ENCODE results near the gene ASMTL.

- TF ChIP-seq POLR2A (IDR thresholded peaks at IDR 0.05), result no peak
- no peak for TF ChIP-seq CTCF (IDR thresholded peaks at IDR 0.05)
Observed at GRCh38 chrX:1465286-1466231, 12.8 kb upstream of the ASMTL start.
